ENCODE results near the gene TUBGCP5.
"Not testable (repeated sequence)": the region's sequence is repeated elsewhere in the genome, so short reads cannot be mapped to it uniquely, and the experiment has no call there.

TUBGCP5 gene

GRCh38 chr15:23013681-23014080 is 25.7 kb downstream of the TUBGCP5 start:
- no peak overlapping the region for H3K4me3 ChIP-seq (ENCODE audit: low read depth, low read length)
- DNase-seq (ENCODE audit: low read depth): no peak
- TF ChIP-seq CTCF (IDR thresholded peaks at IDR 0.05; ENCODE audit: low read depth, low read length, missing control alignments): no peak

DNA sequence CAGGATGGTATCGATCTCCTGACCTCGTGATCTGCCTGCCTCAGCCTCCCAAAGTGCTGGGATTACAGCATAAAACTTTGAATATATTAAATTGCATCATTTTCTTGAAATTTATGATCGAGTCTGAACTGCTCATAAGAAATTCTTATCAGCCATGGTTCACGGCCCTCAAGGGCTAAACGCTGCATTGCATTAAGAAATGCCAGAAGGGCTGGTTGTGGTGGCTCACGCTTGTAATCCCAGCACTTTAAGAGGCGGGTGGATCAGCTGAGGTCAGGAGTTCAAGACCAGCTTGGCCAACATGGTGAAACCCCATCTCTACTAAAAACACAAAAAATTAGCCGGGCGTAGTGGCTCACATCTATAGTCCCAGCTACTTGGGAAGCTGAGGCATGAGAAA is 26.8 kb downstream of the TUBGCP5 start:
- not testable (repeated sequence) for H3K4me3 ChIP-seq (ENCODE audit: low read depth, low read length); DNase-seq (ENCODE audit: low read depth)

DNA sequence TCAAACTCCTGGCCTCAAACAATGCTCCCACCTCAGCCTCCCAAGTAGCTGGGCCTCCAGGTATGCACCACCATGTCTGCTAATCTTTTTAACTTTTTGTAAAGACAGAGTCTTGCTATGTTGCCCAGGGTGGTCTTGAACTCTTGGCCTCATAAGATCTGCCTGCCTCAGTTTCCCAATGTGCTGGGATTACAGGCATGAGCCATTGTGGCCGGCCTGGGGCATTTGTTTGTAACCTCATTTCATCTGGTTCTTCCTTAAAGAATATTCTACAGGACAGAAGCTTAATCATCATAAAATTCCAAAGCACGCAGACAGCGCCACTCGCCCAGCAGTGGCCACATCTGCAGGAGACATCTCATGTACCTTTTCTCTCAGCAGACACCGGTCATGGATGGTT is 35.6 kb downstream of the TUBGCP5 start:
- no peak for TF ChIP-seq CTCF (IDR thresholded peaks at IDR 0.05; ENCODE audit: low read depth, low read length, missing control alignments)
- no peak for DNase-seq (ENCODE audit: low read depth)
- no peak overlapping the region for H3K4me3 ChIP-seq (ENCODE audit: low read depth, low read length)

GRCh38 chr15:23002920-23003319 is 36.4 kb downstream of the TUBGCP5 start:
- no peak for TF ChIP-seq CTCF (IDR thresholded peaks at IDR 0.05; ENCODE audit: low read depth, low read length, missing control alignments)
- H3K4me3 ChIP-seq (ENCODE audit: low read depth, low read length): no peak overlapping the region

DNA sequence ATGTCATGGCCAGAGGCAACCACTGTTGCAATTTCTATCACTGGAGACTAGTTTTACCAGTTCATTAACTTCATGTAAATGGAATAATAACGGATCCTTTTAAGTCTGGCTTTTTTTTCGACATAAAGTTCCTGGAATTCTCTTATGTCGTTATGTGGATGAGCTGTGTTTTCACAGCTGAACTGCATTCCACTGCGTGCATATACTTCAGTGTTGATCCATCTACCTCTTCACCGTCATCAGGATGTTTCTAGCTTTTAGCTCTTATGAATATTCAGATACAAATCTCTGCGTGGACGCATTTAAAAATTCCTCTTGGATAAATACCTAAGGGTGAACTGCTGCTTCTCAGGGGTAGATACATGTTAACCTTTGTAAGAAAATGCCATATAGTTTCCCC is 43.6 kb downstream of the TUBGCP5 start:
- TF ChIP-seq CTCF (IDR thresholded peaks at IDR 0.05; ENCODE audit: low read depth, low read length, missing control alignments): no peak
- no peak overlapping the region for H3K4me3 ChIP-seq (ENCODE audit: low read depth, low read length)
- DNase-seq (ENCODE audit: low read depth): no peak

More at GRCh38 chr15:23002920-23003319, 36.4 kb downstream of the TUBGCP5 start:
- DNase-seq (ENCODE audit: low read depth): no peak

- H3K4me3 ChIP-seq (ENCODE audit: low read depth, low read length): no peak overlapping the region
- TF ChIP-seq CTCF (IDR thresholded peaks at IDR 0.05; ENCODE audit: low read depth, low read length, missing control alignments): no peak
- DNase-seq (ENCODE audit: low read depth): no peak
Observed at GRCh38 chr15:22992024-22992326, 47.4 kb downstream of the TUBGCP5 start.

GRCh38 chr15:22989576-22990477 is 49.5 kb downstream of the TUBGCP5 start:
- no peak overlapping the region for H3K4me3 ChIP-seq (ENCODE audit: low read depth, low read length)
- DNase-seq (ENCODE audit: low read depth): no peak
- TF ChIP-seq CTCF (IDR thresholded peaks at IDR 0.05; ENCODE audit: low read depth, low read length, missing control alignments): no peak
